GM13976 (cell line): ENCODE results near the gene TBX3.

Experiments used
- DNase-seq: peaks from one replicate; pipeline ENCODE4 v3.0.0; 2012; ENCODE audit warnings: low spot score
- CTCF ChIP-seq: IDR thresholded peaks from 2 replicates; pipeline ENCODE4 v1.5.1; 2012; ENCODE audit warnings: borderline replicate concordance, mild to moderate bottlenecking; ENCODE audit not compliant: insufficient read depth; ENCODE audit errors: extremely low read depth, missing control alignments, control extremely low read depth
- in situ Hi-C: fragments of 300-500 bp; cut with MboI; formaldehyde crosslinking; loops from one replicate; pipeline ENCODE4 v1.12.0; 2022; ENCODE audit warnings: low sequenced_read_pairs, mixed read lengths, inconsistent platforms; ENCODE audit not compliant: unreplicated experiment

The TBX3 gene

GRCh38 chr12:114679452-114679875 lies 4.5 kb downstream of the TBX3 start:
- in situ Hi-C loops, result no loop called here
- DNase-seq, result no peak
- no peak for TF ChIP-seq CTCF

GRCh38 chr12:114678718-114679117 lies 5.3 kb downstream of the TBX3 start:
- TF ChIP-seq CTCF, result no peak
- no peak for DNase-seq
- in situ Hi-C loops, result no loop called here

- TF ChIP-seq CTCF, result no peak
- no peak for DNase-seq
- in situ Hi-C loops, result no loop called here
These were observed 5.9 kb downstream of the TBX3 start for GRCh38 chr12:114678028-114678427.

- in situ Hi-C loops, result no loop called here
- DNase-seq, result no peak
- TF ChIP-seq CTCF, result no peak
These were observed 7.7 kb downstream of the TBX3 start for GRCh38 chr12:114676142-114676741.

- DNase-seq, result no peak
- TF ChIP-seq CTCF, result no peak
- in situ Hi-C loops, result no loop called here
These were observed 9.5 kb downstream of the TBX3 start for GRCh38 chr12:114674251-114675047.

GRCh38 chr12:114673901-114674250 lies 10.1 kb downstream of the TBX3 start:
- no peak for TF ChIP-seq CTCF
- in situ Hi-C loops, result no loop called here
- no peak for DNase-seq
